ENCODE measurements around the gene INPP5F. TPM values are rescaled to one million over a fixed set of nuclear protein-coding genes. Genes with fewer than 3 reads are reported as not detected.

INPP5F gene
- total and polyA plus RNA-seq, 2 experiments from 2014 or later, result 41.4 to 86.0 TPM

GRCh38 chr10:119723161-119723560, 2.7 kb upstream of the INPP5F start:
- H3K79me2 ChIP-seq (replicated peaks; ENCODE audit: insufficient read depth), result peaks cover 17% of the 10 kb centered on the region
- 0 out of 2 replicates have a peak overlapping the region, but pooled peaks have one; percentile 10 for H2AFZ ChIP-seq
- Mint-ChIP-seq H3K27me3 (ENCODE audit: insufficient read depth, low read depth, poor library complexity) (peaks cover 7% of the 10 kb centered on the region), H3K4me1 (peaks cover 29% of the 10 kb centered on the region), H3K27ac (no peak overlapping the region), H3K4me3 (no peak overlapping the region), H3K9me3 (peaks cover 17% of the 10 kb centered on the region), H3K36me3 (ENCODE audit: low read depth) (peaks cover 19% of the 10 kb centered on the region)
- peaks cover 15% of the 10 kb centered on the region for H4K20me1 ChIP-seq (replicated peaks; ENCODE audit: insufficient read depth)
- H3K4me3 ChIP-seq, result no peak overlapping the region
- 0 out of 2 replicates have a peak, but pooled peaks cover 9% of the 10 kb centered on the region for H3F3A ChIP-seq (replicated peaks; ENCODE audit: low read depth)
- no peak overlapping the region for H3K27ac ChIP-seq (ENCODE audit: low read depth)
- H3K4me1 ChIP-seq (ENCODE audit: insufficient read depth), result peaks cover 34% of the 10 kb centered on the region
- ATAC-seq (no peak), DNase-seq (ENCODE audit: low spot score) (no peak)
- no peaks in the 10 kb centered on the region for H3K36me3 ChIP-seq (ENCODE audit: insufficient read depth)
- 0 out of 2 replicates have a peak, but pooled peaks cover 7% of the 10 kb centered on the region for H3K9me2 ChIP-seq (ENCODE audit: insufficient read depth)
- no peaks in the 10 kb centered on the region for H3K27me3 ChIP-seq (ENCODE audit: insufficient read depth)
- no peak overlapping the region for H3K4me2 ChIP-seq
- TF ChIP-seq POLR2AphosphoS5 (IDR thresholded peaks at IDR 0.05; ENCODE audit: low read depth) (no peak), NANOG (IDR thresholded peaks at IDR 0.05; ENCODE audit: borderline replicate concordance) (no peak), EZH2phosphoT487 (IDR thresholded peaks at IDR 0.05; ENCODE audit: unreplicated experiment) (no peak), CTCF (conservative IDR thresholded peaks at IDR 0.05; ENCODE audit: low read depth in 2 of 2) (no peak), ZNF462 (CRISPR knock-in tag; IDR thresholded peaks at IDR 0.05) (no peak), STAT1 (IDR thresholded peaks at IDR 0.05; ENCODE audit: unreplicated experiment) (no peak), EZH2 (IDR thresholded peaks at IDR 0.05; ENCODE audit: low read depth, unreplicated experiment) (no peak), ZNF331 (CRISPR knock-in tag; IDR thresholded peaks at IDR 0.05; ENCODE audit: low read depth) (no peak)
